ENCODE results near the gene TXNRD3. TPM values are rescaled to one million over a fixed set of nuclear protein-coding genes. Genes with fewer than 3 reads are reported as not detected.

The TXNRD3 gene
- total RNA-seq, 2 donors from 2014 or later = 2.3 to 3.2 TPM

GRCh38 chr3:126678693-126679317 is 23.9 kb upstream of the TXNRD3 start:
- ATAC-seq (peak; percentile 31 to 41), DNase-seq (ENCODE audit: low spot score in 2 of 2) (no peak)
- no peaks in the 10 kb centered on the region for H3K36me3 Mint-ChIP-seq
- no peak overlapping the region for H3K27ac Mint-ChIP-seq
- no peaks in the 10 kb centered on the region for H3K9me3 Mint-ChIP-seq

- DNase-seq (ENCODE audit: low spot score in 2 of 2) (no peak), ATAC-seq (no peak)
- H3K36me3 Mint-ChIP-seq = no peaks in the 10 kb centered on the region
- H3K9me3 Mint-ChIP-seq = no peaks in the 10 kb centered on the region
- no peak overlapping the region for H3K27ac Mint-ChIP-seq
Observed at GRCh38 chr3:126677862-126678503, 23.1 kb upstream of the TXNRD3 start.

- DNase-seq (ENCODE audit: low spot score in 2 of 2) = no peak
- no peak for ATAC-seq
- H3K36me3 Mint-ChIP-seq = no peaks in the 10 kb centered on the region
- no peak overlapping the region for H3K27ac Mint-ChIP-seq
- no peaks in the 10 kb centered on the region for H3K9me3 Mint-ChIP-seq
Observed at GRCh38 chr3:126676919-126677705, 22.2 kb upstream of the TXNRD3 start.

DNA sequence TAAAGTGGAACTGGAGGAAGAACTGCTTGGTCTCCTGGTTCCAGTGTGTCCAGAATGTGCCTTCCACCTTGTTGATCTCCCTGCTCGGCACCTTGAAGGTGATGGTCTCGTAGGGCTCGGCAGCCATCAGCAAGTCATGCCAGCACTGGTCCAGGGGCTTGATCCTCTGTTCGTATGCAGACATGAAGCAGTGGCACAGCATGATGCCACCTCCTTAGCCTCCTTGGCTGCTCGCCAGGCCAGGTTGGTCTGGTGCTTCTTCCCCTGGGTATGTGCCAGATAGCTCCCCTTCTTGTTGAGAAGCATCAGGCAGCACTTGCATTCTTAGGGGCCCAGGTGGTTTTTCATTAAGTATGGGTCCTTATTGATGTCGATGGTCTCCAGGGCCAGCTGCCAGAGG is 17.8 kb upstream of the TXNRD3 start:
- ATAC-seq (no peak), DNase-seq (ENCODE audit: low spot score in 2 of 2) (no peak)
- Mint-ChIP-seq H3K36me3 (peaks cover 8% of the 10 kb centered on the region in 2 donors), H3K9me3 (peaks cover 9 to 13% of the 10 kb centered on the region in 2 donors), H3K27ac (no peak overlapping the region)

- Mint-ChIP-seq H3K27ac (no peak overlapping the region), H3K36me3 (peaks cover 8% of the 10 kb centered on the region in 2 donors), H3K9me3 (peaks cover 9 to 13% of the 10 kb centered on the region in 2 donors)
- no peak for ATAC-seq
- no peak for DNase-seq (ENCODE audit: low spot score in 2 of 2)
Observed at GRCh38 chr3:126672340-126672739, 17.4 kb upstream of the TXNRD3 start.

GRCh38 chr3:126671521-126671920 is 16.6 kb upstream of the TXNRD3 start:
- Mint-ChIP-seq H3K27ac (peak overlapping the region in 1 of 2 donors; percentile 64), H3K36me3 (peaks cover 8% of the 10 kb centered on the region in 2 donors), H3K9me3 (peaks cover 9 to 13% of the 10 kb centered on the region in 2 donors)
- DNase-seq (ENCODE audit: low spot score in 2 of 2) (no peak), ATAC-seq (peak; percentile 76 to 97)

DNA sequence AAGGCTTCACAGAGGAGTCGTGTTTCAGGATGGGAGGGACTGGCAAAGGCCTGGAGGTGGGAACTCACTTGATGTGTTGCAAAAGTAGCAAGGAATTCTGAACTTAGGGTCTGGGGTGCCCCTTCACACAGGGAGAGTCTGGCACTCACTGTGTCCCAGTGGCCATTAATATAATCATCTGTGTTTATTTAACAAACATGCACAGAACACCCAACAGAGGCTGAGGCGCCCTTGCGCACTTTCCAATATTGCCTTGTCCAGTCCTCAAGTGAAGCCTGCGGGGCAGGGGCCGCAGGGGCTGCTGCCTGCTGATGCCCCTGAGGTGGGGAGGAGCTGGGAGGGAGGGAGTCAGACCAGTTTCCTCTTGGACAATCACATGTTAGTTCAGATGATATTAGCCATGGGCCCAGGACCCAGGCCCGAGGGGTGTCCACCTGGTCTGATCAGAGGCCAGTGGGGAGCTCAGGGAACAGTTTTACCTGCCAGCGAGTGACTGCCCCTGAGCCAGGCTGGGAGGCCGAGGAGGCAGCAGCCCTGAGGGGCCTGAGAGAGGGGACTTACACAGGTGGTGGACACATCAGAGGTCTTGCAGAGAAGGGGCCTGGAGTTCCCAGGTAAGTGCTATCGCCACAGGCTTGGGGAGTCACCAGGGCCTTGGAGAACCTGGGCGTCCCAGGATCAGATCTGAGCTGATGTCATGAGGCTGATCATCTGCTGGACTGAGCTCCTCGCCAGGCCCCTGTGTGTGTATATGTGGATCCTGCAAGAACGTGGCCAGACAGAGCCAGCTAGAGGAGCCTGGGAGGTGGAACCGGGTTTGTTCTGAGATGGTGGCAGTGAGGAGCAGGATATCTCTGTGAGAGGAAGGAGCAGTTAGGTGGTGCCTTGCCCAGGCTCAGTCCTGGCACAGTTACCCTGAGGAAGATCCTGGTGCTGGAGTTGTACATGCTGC is 13.8 kb upstream of the TXNRD3 start:
- DNase-seq (ENCODE audit: low spot score in 2 of 2) (no peak), ATAC-seq (no peak)
- peaks cover 9 to 13% of the 10 kb centered on the region in 2 donors for H3K9me3 Mint-ChIP-seq
- no peak overlapping the region for H3K27ac Mint-ChIP-seq
- H3K36me3 Mint-ChIP-seq = peaks cover 8% of the 10 kb centered on the region in 2 donors

GRCh38 chr3:126667631-126668449 is 12.9 kb upstream of the TXNRD3 start:
- ATAC-seq = no peak
- H3K9me3 Mint-ChIP-seq = peaks cover 9 to 13% of the 10 kb centered on the region in 2 donors
- no peak overlapping the region for H3K27ac Mint-ChIP-seq

DNA sequence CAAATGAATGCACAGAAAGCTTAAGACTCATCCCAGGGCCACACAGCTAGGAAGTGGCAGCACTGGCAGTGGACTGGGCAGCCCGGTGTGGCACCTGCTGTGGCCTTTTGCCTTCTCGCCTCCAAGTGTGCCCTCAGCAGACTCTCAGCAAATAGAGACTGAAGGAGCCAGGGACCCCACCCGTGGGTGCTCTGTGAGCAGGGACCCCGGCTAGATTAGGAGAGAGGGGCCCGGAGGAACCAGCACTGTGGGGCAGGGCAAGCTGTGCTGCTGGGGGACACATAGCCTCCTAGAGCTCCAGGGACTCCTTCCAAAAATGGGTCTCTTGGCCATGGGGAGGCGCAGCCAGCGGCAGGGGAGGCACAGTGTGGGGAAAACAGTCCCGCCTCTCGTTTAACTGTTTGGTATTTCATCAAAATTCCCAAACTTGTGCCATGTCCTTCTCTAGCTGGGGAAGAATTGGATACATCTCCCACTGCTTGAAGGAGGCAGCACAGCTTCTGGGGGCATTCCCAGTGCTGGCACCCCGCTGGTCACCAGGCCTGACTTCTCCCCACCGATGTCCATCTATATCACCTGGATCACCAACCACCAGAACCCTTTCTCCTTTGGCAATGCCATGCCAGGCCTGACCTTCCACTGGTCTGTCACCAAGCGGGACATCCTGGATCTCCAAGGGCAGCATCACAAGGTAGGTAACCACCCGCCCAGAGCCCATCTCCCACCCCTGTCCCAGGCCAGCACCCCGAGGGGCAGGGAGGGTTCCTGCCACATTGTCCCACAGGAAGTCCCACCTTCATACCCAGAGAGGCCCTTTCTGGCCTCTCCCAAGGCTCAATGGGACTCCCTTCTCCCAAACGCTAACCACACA is 12.0 kb upstream of the TXNRD3 start:
- no peak for ATAC-seq
- peaks cover 8% of the 10 kb centered on the region in 2 donors for H3K36me3 Mint-ChIP-seq
- peaks cover 9 to 13% of the 10 kb centered on the region in 2 donors for H3K9me3 Mint-ChIP-seq
- H3K27ac Mint-ChIP-seq = no peak overlapping the region
- DNase-seq (ENCODE audit: low spot score in 2 of 2) = no peak

More at GRCh38 chr3:126667631-126668449, 12.9 kb upstream of the TXNRD3 start:
- DNase-seq (ENCODE audit: low spot score in 2 of 2) = no peak
- H3K36me3 Mint-ChIP-seq = peaks cover 8% of the 10 kb centered on the region in 2 donors

- Mint-ChIP-seq H3K36me3 (peaks cover 4% of the 10 kb centered on the region in 2 donors), H3K9me3 (peaks cover 4 to 6% of the 10 kb centered on the region in 2 donors), H3K27ac (no peak overlapping the region)
- no peak for DNase-seq (ENCODE audit: low spot score in 2 of 2)
- ATAC-seq = no peak
Observed at GRCh38 chr3:126665959-126666657, 11.2 kb upstream of the TXNRD3 start.

GRCh38 chr3:126665221-126665936 is 10.5 kb upstream of the TXNRD3 start:
- no peaks in the 10 kb centered on the region for H3K9me3 Mint-ChIP-seq
- ATAC-seq (no peak), DNase-seq (ENCODE audit: low spot score in 2 of 2) (no peak)
- no peak overlapping the region for H3K27ac Mint-ChIP-seq
- H3K36me3 Mint-ChIP-seq = no peaks in the 10 kb centered on the region

DNA sequence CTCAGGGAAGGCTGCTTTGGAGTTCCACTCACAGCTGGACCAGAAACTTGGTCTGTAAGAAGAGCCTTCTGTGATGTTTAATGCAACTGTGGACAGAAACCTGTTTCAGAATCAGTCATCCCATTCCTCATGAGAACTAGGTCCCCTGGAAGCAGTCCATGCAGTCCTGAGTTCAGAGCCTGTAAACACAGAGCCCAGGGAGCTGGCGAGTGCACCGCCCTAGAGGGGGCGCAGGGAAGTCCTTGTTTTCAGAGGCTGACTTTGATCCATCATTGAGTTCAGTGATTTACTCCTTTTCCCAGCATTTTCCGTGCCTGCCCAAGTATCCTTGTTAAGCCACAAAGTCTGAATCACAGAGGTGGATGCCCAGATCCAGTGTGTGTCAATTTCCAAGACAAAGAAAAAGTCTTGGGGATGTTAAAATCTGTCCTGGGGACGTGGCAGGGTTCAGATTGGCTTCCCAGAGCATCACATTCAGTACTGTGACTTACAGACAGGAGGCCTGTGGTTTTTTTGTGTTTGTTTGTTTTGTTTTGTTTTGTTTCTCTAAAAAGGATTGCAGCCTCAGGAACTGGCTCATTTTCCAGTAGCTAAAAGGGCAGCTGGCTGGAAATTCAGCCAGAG is 9.8 kb upstream of the TXNRD3 start:
- Mint-ChIP-seq H3K27ac (no peak overlapping the region), H3K9me3 (no peaks in the 10 kb centered on the region), H3K36me3 (no peaks in the 10 kb centered on the region)
- ATAC-seq (no peak), DNase-seq (ENCODE audit: low spot score in 2 of 2) (no peak)

DNA sequence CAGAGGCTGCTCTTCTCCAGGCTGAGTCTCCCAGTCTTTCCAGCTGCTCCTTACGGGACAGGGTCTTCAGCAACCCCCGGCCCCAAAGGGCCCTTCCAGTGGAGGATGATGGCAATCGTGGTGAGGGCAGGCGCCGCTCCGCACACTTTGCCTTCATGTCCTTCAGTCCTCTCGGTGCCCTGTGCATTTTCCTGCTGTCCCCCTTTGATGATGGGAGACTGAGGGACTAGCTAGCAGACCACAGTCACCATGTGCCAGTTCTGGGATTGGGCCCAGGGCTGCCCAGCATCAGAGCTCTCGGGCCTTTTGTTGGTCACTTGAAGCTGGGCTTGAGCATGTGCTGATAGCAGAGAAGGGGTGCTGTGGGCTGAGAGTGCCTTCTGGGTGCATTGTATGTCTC is 8.8 kb upstream of the TXNRD3 start:
- Mint-ChIP-seq H3K27ac (no peak overlapping the region), H3K9me3 (no peaks in the 10 kb centered on the region), H3K36me3 (no peaks in the 10 kb centered on the region)
- ATAC-seq = no peak
- no peak for DNase-seq (ENCODE audit: low spot score in 2 of 2)

Data from activated naive CD4-positive, alpha-beta T cell treated with anti-CD3 and anti-CD28 coated beads, Interleukin-2, amount 50 U/mL, for 72 hours (primary cell).